Measurements from ENCODE around the gene CST1.
"Not testable (repeated sequence)": the region's sequence is repeated elsewhere in the genome, so short reads cannot be mapped to it uniquely, and the experiment has no call there.

Gene CST1

DNA sequence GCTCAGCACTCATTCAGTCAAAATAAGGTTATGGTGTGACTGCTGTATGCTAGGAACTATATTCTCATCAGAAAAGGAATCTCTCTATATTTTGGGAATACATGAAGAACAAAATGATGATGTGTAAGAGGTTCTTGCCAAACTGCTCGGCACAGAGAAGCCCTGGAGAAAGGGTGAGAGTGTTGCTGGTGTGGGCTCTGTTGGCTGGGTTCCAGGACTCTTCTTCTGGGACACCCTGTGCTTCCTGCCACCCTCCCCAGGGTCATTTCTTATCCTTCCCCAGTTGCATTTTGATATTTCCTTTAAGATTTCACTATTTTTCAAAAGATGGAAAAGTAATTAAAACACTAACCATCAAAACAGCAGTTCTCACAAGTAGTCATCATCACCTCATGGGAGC, 28.8 kb downstream of the CST1 start:
- CTCF ChIA-PET: no interaction called here
- DNase-seq (ENCODE audit: low spot score): no peak
- TF ChIP-seq, protein P1, sequence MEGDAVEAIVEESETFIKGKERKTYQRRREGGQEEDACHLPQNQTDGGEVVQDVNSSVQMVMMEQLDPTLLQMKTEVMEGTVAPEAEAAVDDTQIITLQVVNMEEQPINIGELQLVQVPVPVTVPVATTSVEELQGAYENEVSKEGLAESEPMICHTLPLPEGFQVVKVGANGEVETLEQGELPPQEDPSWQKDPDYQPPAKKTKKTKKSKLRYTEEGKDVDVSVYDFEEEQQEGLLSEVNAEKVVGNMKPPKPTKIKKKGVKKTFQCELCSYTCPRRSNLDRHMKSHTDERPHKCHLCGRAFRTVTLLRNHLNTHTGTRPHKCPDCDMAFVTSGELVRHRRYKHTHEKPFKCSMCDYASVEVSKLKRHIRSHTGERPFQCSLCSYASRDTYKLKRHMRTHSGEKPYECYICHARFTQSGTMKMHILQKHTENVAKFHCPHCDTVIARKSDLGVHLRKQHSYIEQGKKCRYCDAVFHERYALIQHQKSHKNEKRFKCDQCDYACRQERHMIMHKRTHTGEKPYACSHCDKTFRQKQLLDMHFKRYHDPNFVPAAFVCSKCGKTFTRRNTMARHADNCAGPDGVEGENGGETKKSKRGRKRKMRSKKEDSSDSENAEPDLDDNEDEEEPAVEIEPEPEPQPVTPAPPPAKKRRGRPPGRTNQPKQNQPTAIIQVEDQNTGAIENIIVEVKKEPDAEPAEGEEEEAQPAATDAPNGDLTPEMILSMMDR (conservative IDR thresholded peaks at IDR 0.05; ENCODE audit: low read depth): no peak
- POLR2A ChIA-PET (ENCODE audit: low non-redundant PET): no interaction called here
- no peak overlapping the region for H3K27ac ChIP-seq

DNA sequence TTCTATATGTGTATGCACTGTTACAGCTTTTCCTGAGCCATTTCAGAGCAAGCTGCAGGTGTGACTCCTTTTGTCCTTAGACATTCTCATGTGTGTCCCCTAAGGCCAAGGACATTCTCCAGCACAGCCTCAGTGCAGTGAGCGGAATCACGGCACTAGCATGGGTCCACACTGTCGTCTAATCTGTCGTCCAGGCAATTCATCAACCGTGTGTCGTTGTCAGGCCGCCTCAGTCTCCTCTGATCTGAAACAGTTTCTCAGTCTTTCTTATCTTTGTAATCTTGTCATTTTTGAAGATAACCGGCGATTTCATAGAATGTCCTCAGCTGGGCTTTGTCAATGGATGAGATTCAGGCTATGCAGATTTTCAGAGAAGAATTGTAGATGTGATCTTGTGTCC, 31.4 kb downstream of the CST1 start:
- H3K27ac ChIP-seq; CTCF ChIA-PET; DNase-seq (ENCODE audit: low spot score); POLR2A ChIA-PET (ENCODE audit: low non-redundant PET): not testable (repeated sequence)

DNA sequence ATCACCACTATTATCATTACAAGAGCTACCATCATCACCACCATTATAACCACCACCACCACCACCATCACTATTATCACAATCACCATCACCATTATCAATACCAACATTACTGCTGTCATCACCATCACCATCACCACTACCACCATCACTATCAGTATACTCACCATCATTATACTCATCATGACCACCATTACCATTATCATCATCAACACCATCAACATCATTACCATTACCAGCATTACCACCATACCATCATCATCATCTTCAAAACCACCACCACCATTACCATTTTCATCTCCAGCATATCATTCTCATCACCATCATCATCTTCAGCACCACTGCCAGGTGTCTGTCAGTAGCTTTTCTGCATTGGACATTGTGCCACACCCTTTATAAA, 39.0 kb downstream of the CST1 start:
- DNase-seq (ENCODE audit: low spot score); POLR2A ChIA-PET (ENCODE audit: low non-redundant PET); H3K27ac ChIP-seq; CTCF ChIA-PET: not testable (repeated sequence)

DNA sequence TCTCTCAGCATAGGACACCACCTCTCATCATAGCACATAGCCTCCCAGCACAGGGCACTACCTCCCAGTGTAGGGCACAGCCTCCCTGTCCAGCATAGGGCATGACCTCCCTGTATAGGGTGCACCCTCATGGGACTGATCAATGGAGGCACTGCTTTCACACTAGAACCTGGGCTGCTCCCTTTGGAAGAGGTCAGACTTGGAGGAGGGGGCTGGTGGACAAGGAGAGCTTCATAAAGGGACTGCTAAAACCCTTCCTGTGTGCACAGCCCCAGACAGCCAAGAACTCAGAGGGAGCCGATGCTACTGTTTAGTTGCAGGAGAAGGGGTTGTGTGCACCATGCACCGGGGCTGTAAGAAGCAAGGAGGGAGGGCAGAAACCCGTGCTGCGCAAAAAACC, 40.0 kb downstream of the CST1 start:
- TF ChIP-seq, protein P1 (conservative IDR thresholded peaks at IDR 0.05; ENCODE audit: low read depth): no peak
- DNase-seq (ENCODE audit: low spot score): no peak
- ChIA-PET POLR2A (ENCODE audit: low non-redundant PET) (no interaction called here), CTCF (no interaction called here)
- H3K27ac ChIP-seq: no peak overlapping the region

DNA sequence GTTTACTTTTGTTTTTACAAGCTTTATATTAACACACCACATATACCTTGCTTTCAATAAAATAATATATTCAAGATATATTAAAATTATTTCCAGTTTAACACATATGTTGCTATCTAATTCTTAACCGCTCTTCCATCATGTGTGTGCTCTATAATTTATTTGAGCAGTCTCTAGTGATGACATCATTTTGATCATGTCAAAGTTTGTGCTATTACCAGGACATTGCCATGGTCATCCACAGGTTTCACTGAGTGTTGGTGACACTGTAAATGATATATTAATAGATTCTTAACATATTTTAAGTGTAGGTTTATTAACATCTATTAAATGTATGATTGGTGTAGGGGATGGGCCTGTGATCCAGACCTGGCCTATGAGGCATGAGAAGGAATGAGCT, 44.8 kb downstream of the CST1 start:
- ChIA-PET POLR2A (ENCODE audit: low non-redundant PET) (no interaction called here), CTCF (no interaction called here)
- TF ChIP-seq, protein P1 (conservative IDR thresholded peaks at IDR 0.05; ENCODE audit: low read depth): no peak
- H3K27ac ChIP-seq: no peak overlapping the region
- DNase-seq (ENCODE audit: low spot score): no peak

DNA sequence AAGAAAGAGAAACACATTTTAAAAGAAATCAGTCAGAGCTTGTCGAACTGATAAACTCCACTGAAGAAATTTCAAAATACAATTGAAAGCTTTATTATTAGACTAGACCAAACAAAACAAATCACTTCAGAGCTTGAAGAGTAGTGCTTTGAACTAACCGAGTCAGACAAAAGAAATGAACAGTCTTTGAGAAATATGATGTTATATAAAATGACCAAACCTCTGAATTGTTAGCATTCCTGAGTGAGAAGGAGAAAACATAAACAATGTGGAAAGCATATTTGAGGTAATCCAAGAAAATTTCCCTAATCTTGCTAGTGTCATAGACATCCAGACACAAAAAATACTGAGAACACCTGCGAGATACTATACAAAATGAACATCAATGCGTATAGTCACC, 48.7 kb downstream of the CST1 start:
- ChIA-PET POLR2A (ENCODE audit: low non-redundant PET) (no interaction called here), CTCF (no interaction called here)
- no peak for DNase-seq (ENCODE audit: low spot score)
- TF ChIP-seq, protein P1 (conservative IDR thresholded peaks at IDR 0.05; ENCODE audit: low read depth): no peak
- no peak overlapping the region for H3K27ac ChIP-seq

DNA sequence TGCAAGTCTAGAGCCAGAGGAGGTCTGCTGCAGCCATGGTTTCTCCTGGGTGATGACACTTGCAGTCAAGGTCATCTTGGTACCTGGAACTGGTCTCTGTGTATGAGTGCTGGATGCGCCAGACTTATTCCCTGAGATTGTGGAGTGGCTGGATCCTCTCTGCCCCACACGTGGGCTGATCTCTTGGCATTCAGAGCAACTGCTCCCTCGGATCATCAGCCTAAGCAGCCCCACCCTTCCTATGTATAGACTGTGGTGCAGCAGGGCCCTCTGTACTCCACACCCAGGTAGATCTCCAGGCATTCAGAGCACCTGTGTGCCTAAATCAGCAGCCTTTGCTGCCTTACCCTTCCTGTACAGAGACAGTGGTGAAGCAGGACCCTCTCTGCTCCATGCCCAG, 49.8 kb downstream of the CST1 start:
- H3K27ac ChIP-seq: no peak overlapping the region
- no peak for DNase-seq (ENCODE audit: low spot score)
- TF ChIP-seq, protein P1 (conservative IDR thresholded peaks at IDR 0.05; ENCODE audit: low read depth): no peak
- CTCF ChIA-PET: no interaction called here
- POLR2A ChIA-PET (ENCODE audit: low non-redundant PET): no interaction called here

DNA sequence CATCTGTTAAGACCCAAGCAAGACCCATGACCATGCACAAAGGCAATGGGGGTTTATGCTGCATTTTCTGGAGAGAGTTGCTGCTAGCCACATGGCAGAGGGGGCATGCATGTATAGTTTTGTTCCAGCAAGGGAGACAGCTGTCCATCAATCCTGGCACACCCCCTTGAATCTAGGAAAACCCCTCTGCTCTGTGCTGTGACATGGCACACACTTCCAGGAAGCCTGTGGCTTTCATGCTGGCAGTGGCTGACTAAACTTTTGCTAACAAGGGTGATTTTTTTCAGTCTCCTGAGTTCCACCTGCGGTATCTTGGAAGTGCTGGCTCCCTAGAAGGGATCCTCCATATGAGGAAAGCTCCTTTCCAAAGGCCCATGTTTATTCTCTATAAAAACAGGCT, 52.8 kb downstream of the CST1 start:
- no peak for DNase-seq (ENCODE audit: low spot score)
- ChIA-PET POLR2A (ENCODE audit: low non-redundant PET) (no interaction called here), CTCF (no interaction called here)
- TF ChIP-seq, protein P1 (conservative IDR thresholded peaks at IDR 0.05; ENCODE audit: low read depth): no peak
- H3K27ac ChIP-seq: no peak overlapping the region
